Right atrium auricular region (tissue), 2 donors: ENCODE measurements around the gene PLPPR1. TPM values are rescaled to one million over a fixed set of nuclear protein-coding genes. Genes with fewer than 3 reads are reported as not detected.

Experiments
- DNase-seq: peaks from one replicate; pipeline ENCODE4 v3.0.0-alpha.2; 2019; ENCODE audit warnings: low spot score
- H3K27ac ChIP-seq, 2 donors: fragments of 200-600 bp; sonication (generic); 1 replicate in 1 of 2; 2 replicates in 1 of 2; pipeline ENCODE4 v1.5.1; 2016 to 2019
- H3K27me3 ChIP-seq, 2 donors: fragments of 200-600 bp; sonication (generic); one replicate each; pipeline versions ENCODE4 v1.5.1 to v1.6.0; 2017 to 2019
- H3K36me3 ChIP-seq: fragments of 200-600 bp; sonication (generic); one replicate; pipeline ENCODE4 v1.5.1; 2016
- H3K4me1 ChIP-seq, 2 donors: fragments of 200-600 bp; sonication (generic); one replicate each; pipeline versions ENCODE4 v1.5.1 to v1.6.0; 2017 to 2019
- H3K4me3 ChIP-seq, 2 donors: fragments of 200-600 bp; sonication (generic); 1 replicate in 1 of 2; 2 replicates in 1 of 2; pipeline ENCODE4 v1.5.1; 2017 to 2019; ENCODE audit warnings: mild to moderate bottlenecking in 1 of 2, moderate library complexity in 1 of 2
- H3K9me3 ChIP-seq, 2 donors: fragments of 200-600 bp; sonication (generic); one replicate each; pipeline ENCODE4 v1.5.1; 2019
- total RNA-seq, 2 donors: library from RNA; depleted of rRNA; stranded (reverse); fragments of >200 nt; gene quantifications; one replicate each; pipeline ENCODE4 v1.1.0, GENCODE V29; 2016
- TF ChIP-seq, protein P1 (sequence below), 2 donors: fragments of 200-600 bp; sonication (generic); IDR thresholded peaks; one replicate each; pipeline ENCODE4 v1.5.1; 2019; ENCODE audit warnings: antibody characterized with exemption in 2 of 2

PLPPR1 gene
- total RNA-seq, 2 donors from 2014 or later = not detected

DNA sequence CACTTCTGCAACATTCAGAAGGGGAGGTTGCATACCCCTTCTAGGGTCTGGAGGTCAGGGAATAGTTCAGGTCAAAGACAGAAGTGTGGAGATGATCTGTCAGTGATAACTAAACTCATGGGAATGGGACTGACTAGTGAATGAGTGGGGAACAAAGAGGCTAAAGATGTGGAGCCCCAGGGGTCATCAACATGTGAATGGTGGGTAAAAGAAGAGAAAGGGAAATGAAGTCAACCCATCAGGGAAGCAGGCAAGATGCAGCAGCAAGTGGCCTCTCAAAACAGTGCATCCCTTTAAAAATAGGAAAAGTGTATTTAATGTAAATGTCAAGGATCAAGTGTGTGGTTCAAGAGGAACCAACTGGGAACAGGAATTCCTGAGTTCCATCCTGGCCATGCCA is 69.9 kb downstream of the PLPPR1 start:
- Histone ChIP-seq H3K27me3 (no peaks in the 10 kb centered on the region), H3K4me3 (no peak overlapping the region), H3K36me3 (no peaks in the 10 kb centered on the region), H3K4me1 (no peaks in the 10 kb centered on the region), H3K9me3 (no peaks in the 10 kb centered on the region), H3K27ac (no peak overlapping the region)
- DNase-seq = no peak
- TF ChIP-seq, protein P1, sequence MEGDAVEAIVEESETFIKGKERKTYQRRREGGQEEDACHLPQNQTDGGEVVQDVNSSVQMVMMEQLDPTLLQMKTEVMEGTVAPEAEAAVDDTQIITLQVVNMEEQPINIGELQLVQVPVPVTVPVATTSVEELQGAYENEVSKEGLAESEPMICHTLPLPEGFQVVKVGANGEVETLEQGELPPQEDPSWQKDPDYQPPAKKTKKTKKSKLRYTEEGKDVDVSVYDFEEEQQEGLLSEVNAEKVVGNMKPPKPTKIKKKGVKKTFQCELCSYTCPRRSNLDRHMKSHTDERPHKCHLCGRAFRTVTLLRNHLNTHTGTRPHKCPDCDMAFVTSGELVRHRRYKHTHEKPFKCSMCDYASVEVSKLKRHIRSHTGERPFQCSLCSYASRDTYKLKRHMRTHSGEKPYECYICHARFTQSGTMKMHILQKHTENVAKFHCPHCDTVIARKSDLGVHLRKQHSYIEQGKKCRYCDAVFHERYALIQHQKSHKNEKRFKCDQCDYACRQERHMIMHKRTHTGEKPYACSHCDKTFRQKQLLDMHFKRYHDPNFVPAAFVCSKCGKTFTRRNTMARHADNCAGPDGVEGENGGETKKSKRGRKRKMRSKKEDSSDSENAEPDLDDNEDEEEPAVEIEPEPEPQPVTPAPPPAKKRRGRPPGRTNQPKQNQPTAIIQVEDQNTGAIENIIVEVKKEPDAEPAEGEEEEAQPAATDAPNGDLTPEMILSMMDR (IDR thresholded peaks at IDR 0.05) = no peak

GRCh38 chr9:101114317-101114716 is 85.8 kb downstream of the PLPPR1 start:
- no peak overlapping the region for H3K27ac ChIP-seq
- H3K36me3 ChIP-seq = no peaks in the 10 kb centered on the region
- H3K9me3 ChIP-seq = no peaks in the 10 kb centered on the region
- no peaks in the 10 kb centered on the region for H3K27me3 ChIP-seq
- no peak overlapping the region for H3K4me3 ChIP-seq
- H3K4me1 ChIP-seq = no peaks in the 10 kb centered on the region
- no peak for DNase-seq
- TF ChIP-seq, protein P1 (IDR thresholded peaks at IDR 0.05) = no peak

- Histone ChIP-seq H3K36me3 (no peaks in the 10 kb centered on the region), H3K27me3 (no peaks in the 10 kb centered on the region), H3K4me1 (no peaks in the 10 kb centered on the region), H3K4me3 (no peak overlapping the region), H3K27ac (no peak overlapping the region), H3K9me3 (no peaks in the 10 kb centered on the region)
- TF ChIP-seq, protein P1 (IDR thresholded peaks at IDR 0.05) = no peak
- DNase-seq = no peak
These were observed 86.6 kb downstream of the PLPPR1 start for GRCh38 chr9:101115102-101115501.

- Histone ChIP-seq H3K36me3 (no peaks in the 10 kb centered on the region), H3K9me3 (no peaks in the 10 kb centered on the region), H3K4me3 (no peak overlapping the region), H3K27me3 (no peaks in the 10 kb centered on the region), H3K27ac (no peak overlapping the region), H3K4me1 (no peaks in the 10 kb centered on the region)
- TF ChIP-seq, protein P1 (IDR thresholded peaks at IDR 0.05) = no peak
- DNase-seq = no peak
These were observed 88.6 kb downstream of the PLPPR1 start for GRCh38 chr9:101117161-101117560.

- TF ChIP-seq, protein P1 (IDR thresholded peaks at IDR 0.05) = peak; percentile 54 to 78
- no peak for DNase-seq
- Histone ChIP-seq H3K27ac (no peak overlapping the region), H3K9me3 (peaks cover 0 to 13% of the 10 kb centered on the region in 2 donors), H3K27me3 (no peaks in the 10 kb centered on the region), H3K4me3 (no peak overlapping the region), H3K4me1 (no peaks in the 10 kb centered on the region), H3K36me3 (no peaks in the 10 kb centered on the region)
These were observed 90.8 kb downstream of the PLPPR1 start for GRCh38 chr9:101119206-101119819.

- no peak overlapping the region for H3K27ac ChIP-seq
- peaks cover 0 to 16% of the 10 kb centered on the region in 2 donors for H3K9me3 ChIP-seq
- no peaks in the 10 kb centered on the region for H3K27me3 ChIP-seq
- no peak overlapping the region for H3K4me3 ChIP-seq
- H3K4me1 ChIP-seq = no peaks in the 10 kb centered on the region
- no peaks in the 10 kb centered on the region for H3K36me3 ChIP-seq
- TF ChIP-seq, protein P1 (IDR thresholded peaks at IDR 0.05) = no peak
- DNase-seq = no peak
These were observed 93.4 kb downstream of the PLPPR1 start for GRCh38 chr9:101121836-101122399.
